Naive thymus-derived CD4-positive, alpha-beta T cell (primary cell): ENCODE results near the gene FCRL5. TPM values are rescaled to one million over a fixed set of nuclear protein-coding genes. Genes with fewer than 3 reads are reported as not detected.
A peak's percentile ranks its signal among the peaks of the same experiment; 100 is the strongest.

Experiments
- ATAC-seq: fragments of 150-1000 bp; cut with Tn5 transposase; 2 replicates; pipeline ENCODE4 v1.10.0; 2021; ENCODE audit warnings: mild to moderate bottlenecking, moderate library complexity
- CTCF ChIA-PET: fragments of 350-600 bp; sonication (Branson Sonifier 250); formaldehyde crosslinking; loops from one replicate; lab custom pipeline; 2021; ENCODE audit warnings: antibody characterized with exemption; lab: Charles Lee
- POLR2A ChIA-PET: fragments of 350-600 bp; sonication (Branson Sonifier 250); formaldehyde crosslinking; loops from one replicate; lab custom pipeline; 2021; ENCODE audit warnings: antibody characterized with exemption, inconsistent platforms; lab: Charles Lee
- DNase-seq, 9 donors: peaks; one replicate each; pipeline versions ENCODE4 v3.0.0 to v3.0.0-alpha.2; 2020 to 2022; ENCODE audit warnings: mixed read lengths in 1 of 9
- H3K27ac ChIP-seq: one replicate; pipeline ENCODE4 v1.7.0; 2013; ENCODE audit warnings: mild to moderate bottlenecking, low read depth, low read length, moderate library complexity
- H3K27me3 ChIP-seq, 2 donors: one replicate each; pipeline ENCODE4 v1.7.0; 2013; ENCODE audit warnings: low read length in 2 of 2, mild to moderate bottlenecking in 2 of 2, moderate library complexity in 2 of 2; ENCODE audit not compliant: control insufficient read depth in 2 of 2, insufficient read depth in 2 of 2
- H3K36me3 ChIP-seq, 3 experiments: 1 replicate in 2 of 3; 2 replicates in 1 of 3; pipeline ENCODE4 v1.7.0; 2013; ENCODE audit warnings: low read length in 3 of 3, mild to moderate bottlenecking in 3 of 3, moderate library complexity in 1 of 3; ENCODE audit not compliant: insufficient read depth in 3 of 3, control insufficient read depth in 2 of 3
- H3K4me1 ChIP-seq, 2 donors: one replicate each; pipeline ENCODE4 v1.7.0; 2013; ENCODE audit warnings: low read length in 2 of 2, mild to moderate bottlenecking in 2 of 2, moderate library complexity in 1 of 2; ENCODE audit not compliant: control insufficient read depth in 2 of 2, insufficient read depth in 2 of 2
- H3K4me3 ChIP-seq: 2 replicates; pipeline ENCODE4 v1.7.0; 2013; ENCODE audit warnings: mild to moderate bottlenecking, low read length
- H3K9me3 ChIP-seq, 3 experiments: 1 replicate in 2 of 3; 2 replicates in 1 of 3; pipeline ENCODE4 v1.7.0; 2013; ENCODE audit warnings: low read length in 3 of 3; ENCODE audit not compliant: control insufficient read depth in 2 of 3
- H3K27ac Mint-ChIP-seq, 9 donors: one replicate each; pipeline ENCODE4 v1.8.0; 2020 to 2022; ENCODE audit warnings: mixed read lengths in 9 of 9, mild to moderate bottlenecking in 8 of 9, moderate library complexity in 5 of 9, inconsistent platforms in 2 of 9
- H3K27me3 Mint-ChIP-seq, 5 donors: one replicate each; pipeline ENCODE4 v1.8.0; 2021 to 2022; ENCODE audit warnings: mixed read lengths in 5 of 5, mild to moderate bottlenecking in 1 of 5
- H3K36me3 Mint-ChIP-seq, 5 donors: one replicate each; pipeline ENCODE4 v1.8.0; 2020 to 2022; ENCODE audit warnings: mixed read lengths in 5 of 5, mild to moderate bottlenecking in 3 of 5, inconsistent platforms in 1 of 5
- H3K4me1 Mint-ChIP-seq, 7 donors: one replicate each; pipeline ENCODE4 v1.8.0; 2020 to 2022; ENCODE audit warnings: mixed read lengths in 7 of 7, mild to moderate bottlenecking in 3 of 7, inconsistent platforms in 1 of 7
- H3K4me3 Mint-ChIP-seq, 10 donors: one replicate each; pipeline ENCODE4 v1.8.0; 2020 to 2022; ENCODE audit warnings: mild to moderate bottlenecking in 10 of 10, mixed read lengths in 10 of 10, moderate library complexity in 6 of 10, inconsistent platforms in 2 of 10
- H3K9me3 Mint-ChIP-seq, 11 donors: one replicate each; pipeline ENCODE4 v1.8.0; 2020 to 2022; ENCODE audit warnings: mixed read lengths in 11 of 11, mild to moderate bottlenecking in 4 of 11, inconsistent platforms in 1 of 11, moderate library complexity in 1 of 11
- intact Hi-C, 2 donors: fragments of 100-400 bp; cut with micrococcal nuclease; formaldehyde crosslinking; loops; one replicate each; pipeline ENCODE4 v1.15.1; 2023
- polyA plus RNA-seq, 2 donors: library from polyadenylated mRNA; unstranded; fragments of 300-500 nt; fragmentation: Illumina TruSeq; gene quantifications; one replicate each; pipeline ENCODE4 v1.2.3, GENCODE V29; 2021
- total RNA-seq, 6 experiments: library from RNA in 5 of 6; stranded (reverse) in 5 of 6; gene quantifications; 1 replicate in 5 of 6; 2 replicates in 1 of 6; pipeline ENCODE4 v1.2.3 and lab custom pipeline; 2021 to 2026

Gene FCRL5
- total and polyA plus RNA-seq, 7 experiments from 2014 or later, result 0.11 to 3.8 (median 0.80) TPM; not detected in 3

DNA sequence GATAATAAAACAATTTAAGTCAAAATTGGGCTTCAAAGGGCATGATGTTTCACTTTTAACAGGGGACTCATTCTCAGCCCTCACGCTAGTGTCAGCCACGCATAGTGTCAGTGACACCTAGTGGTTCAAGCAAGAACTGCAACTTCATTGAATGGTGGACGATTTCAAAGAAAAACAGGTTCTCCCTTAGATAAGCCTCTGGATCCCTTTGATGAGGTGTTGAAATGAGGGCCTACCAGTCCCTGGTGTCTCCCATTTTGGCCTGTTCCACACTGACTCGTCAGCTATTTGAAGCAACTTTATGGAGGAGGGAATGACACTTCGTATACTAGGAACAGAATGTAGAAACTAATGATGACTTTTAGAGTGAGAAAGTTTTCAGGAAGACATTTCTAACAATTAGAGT is 56.2 kb downstream of the FCRL5 start:
- Mint-ChIP-seq H3K9me3 (no peaks in the 10 kb centered on the region), H3K4me1 (peaks cover 0 to 5% (median 0%) of the 10 kb centered on the region in 7 donors), H3K36me3 (no peaks in the 10 kb centered on the region), H3K4me3 (no peak overlapping the region), H3K27ac (no peak overlapping the region), H3K27me3 (peaks cover 9 to 46% (median 23%) of the 10 kb centered on the region in 5 donors)
- no peaks in the 10 kb centered on the region for H3K9me3 ChIP-seq
- no peak overlapping the region for H3K4me3 ChIP-seq
- DNase-seq (peak in 5 of 9 donors; percentile 10 to 46 (median 35)), ATAC-seq (peak; percentile 85)
- ChIA-PET POLR2A (no interaction called here), CTCF (interaction anchor here (1.5 kb wide), 2 partner anchors 11 to 15 kb away, joined by 4 read pairs; no protein-coding TSS in a partner anchor)
- no peak overlapping the region for H3K27ac ChIP-seq
- intact Hi-C loops, result loop anchor here in 1 of 2 donors (2.0 kb wide), 1 partner anchor 125 kb away; no protein-coding TSS in a partner anchor
- H3K36me3 ChIP-seq, result no peaks in the 10 kb centered on the region
- H3K27me3 ChIP-seq, result no peaks in the 10 kb centered on the region
- no peaks in the 10 kb centered on the region for H3K4me1 ChIP-seq

DNA sequence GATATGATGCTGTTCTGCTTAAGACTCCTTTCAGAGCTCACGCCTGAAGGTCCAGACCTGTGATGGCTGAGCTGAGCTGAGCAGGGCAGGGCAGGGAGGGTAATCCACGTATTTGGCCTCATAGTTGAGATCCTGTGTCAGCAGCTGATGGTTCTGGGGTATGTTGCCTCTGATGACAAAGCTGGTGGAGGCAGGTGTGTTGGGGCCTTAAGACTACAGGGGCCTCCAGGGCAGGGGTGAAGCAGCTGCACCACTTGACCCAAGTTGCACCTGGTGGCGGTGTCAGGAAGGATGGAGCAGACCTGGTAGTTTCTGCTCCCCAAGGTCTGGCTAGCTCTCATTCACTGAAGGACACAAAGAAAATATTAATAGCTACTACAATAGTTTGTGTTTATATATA is 57.0 kb downstream of the FCRL5 start:
- no peak for ATAC-seq
- no peaks in the 10 kb centered on the region for H3K9me3 ChIP-seq
- no peak overlapping the region for H3K27ac ChIP-seq
- no peak overlapping the region for H3K4me3 ChIP-seq
- intact Hi-C loops, result no loop called here
- no peaks in the 10 kb centered on the region for H3K36me3 ChIP-seq
- Mint-ChIP-seq H3K4me3 (no peak overlapping the region), H3K9me3 (no peaks in the 10 kb centered on the region), H3K27me3 (peaks cover 9 to 40% (median 21%) of the 10 kb centered on the region in 5 donors), H3K4me1 (peaks cover 0 to 5% (median 0%) of the 10 kb centered on the region in 7 donors), H3K27ac (no peak overlapping the region), H3K36me3 (no peaks in the 10 kb centered on the region)
- ChIA-PET POLR2A (no interaction called here), CTCF (interaction anchor here (0.6 to 1.5 kb wide), 5 partner anchors 10 to 567 kb away, joined by 3 to 4 read pairs (median 4); no protein-coding TSS in a partner anchor)
- no peaks in the 10 kb centered on the region for H3K4me1 ChIP-seq
- DNase-seq, result no peak
- no peaks in the 10 kb centered on the region for H3K27me3 ChIP-seq

GRCh38 chr1:157494093-157494492 is 58.2 kb downstream of the FCRL5 start:
- Mint-ChIP-seq H3K4me1 (peaks cover 0 to 5% (median 0%) of the 10 kb centered on the region in 7 donors), H3K9me3 (no peaks in the 10 kb centered on the region), H3K27me3 (peaks cover 9 to 36% (median 21%) of the 10 kb centered on the region in 5 donors), H3K27ac (no peak overlapping the region), H3K4me3 (no peak overlapping the region), H3K36me3 (no peaks in the 10 kb centered on the region)
- no peaks in the 10 kb centered on the region for H3K27me3 ChIP-seq
- DNase-seq, result no peak
- ChIA-PET CTCF (interaction anchor here (0.8 to 1.0 kb wide), 2 partner anchors 8 to 12 kb away, joined by 3 to 4 read pairs; no protein-coding TSS in a partner anchor), POLR2A (no interaction called here)
- H3K4me3 ChIP-seq, result no peak overlapping the region
- no peak for ATAC-seq
- intact Hi-C loops, result no loop called here
- no peak overlapping the region for H3K27ac ChIP-seq
- no peaks in the 10 kb centered on the region for H3K4me1 ChIP-seq
- no peaks in the 10 kb centered on the region for H3K9me3 ChIP-seq
- H3K36me3 ChIP-seq, result no peaks in the 10 kb centered on the region

GRCh38 chr1:157490467-157491165 is 61.7 kb downstream of the FCRL5 start:
- H3K27me3 Mint-ChIP-seq, result peaks cover 5 to 34% (median 16%) of the 10 kb centered on the region in 5 donors
- ChIA-PET POLR2A (no interaction called here), CTCF (no interaction called here)
- Histone ChIP-seq H3K9me3 (no peaks in the 10 kb centered on the region), H3K4me1 (no peaks in the 10 kb centered on the region), H3K4me3 (no peak overlapping the region), H3K27ac (no peak overlapping the region), H3K27me3 (no peaks in the 10 kb centered on the region), H3K36me3 (no peaks in the 10 kb centered on the region)
- H3K36me3 Mint-ChIP-seq, result no peaks in the 10 kb centered on the region
- peak; percentile 56 for ATAC-seq
- no peaks in the 10 kb centered on the region for H3K4me1 Mint-ChIP-seq
- intact Hi-C loops, result no loop called here
- H3K9me3 Mint-ChIP-seq, result no peaks in the 10 kb centered on the region
- no peak overlapping the region for H3K4me3 Mint-ChIP-seq
- DNase-seq, result peak in 5 of 9 donors; percentile 18 to 63 (median 31)
- H3K27ac Mint-ChIP-seq, result no peak overlapping the region

DNA sequence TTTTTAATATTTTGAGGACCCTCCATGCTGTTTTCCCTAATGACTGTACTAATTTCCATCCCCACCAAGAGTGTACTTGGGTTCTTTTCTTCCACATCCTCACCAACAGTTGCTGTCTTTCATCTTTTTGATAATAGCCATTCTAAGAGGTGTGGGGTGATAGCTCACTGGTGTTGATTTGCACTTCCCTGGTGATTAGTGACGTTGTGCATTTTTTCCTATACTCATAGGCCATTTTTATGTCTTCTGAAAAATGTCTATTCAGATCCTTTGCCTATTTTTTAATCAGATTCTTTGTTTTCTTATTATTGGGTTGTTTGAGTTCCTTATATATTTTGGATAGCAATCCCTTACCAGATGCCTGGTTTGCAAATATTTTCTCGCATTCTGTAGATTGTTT is 64.2 kb downstream of the FCRL5 start:
- no peaks in the 10 kb centered on the region for H3K9me3 ChIP-seq
- POLR2A ChIA-PET, result no interaction called here
- no peaks in the 10 kb centered on the region for H3K4me1 ChIP-seq
- Mint-ChIP-seq H3K4me1 (no peaks in the 10 kb centered on the region), H3K27me3 (peaks cover 2 to 23% (median 7%) of the 10 kb centered on the region in 5 donors), H3K9me3 (peaks cover 0 to under 1% (median 0%) of the 10 kb centered on the region in 11 donors), H3K27ac (no peak overlapping the region), H3K36me3 (no peaks in the 10 kb centered on the region), H3K4me3 (no peak overlapping the region)
- H3K27me3 ChIP-seq, result no peaks in the 10 kb centered on the region
- H3K36me3 ChIP-seq, result no peaks in the 10 kb centered on the region
- CTCF ChIA-PET, result no interaction called here
- intact Hi-C loops, result loop anchor here in 1 of 2 donors (2.0 to 10.0 kb wide), 2 partner anchors 325 to 393 kb away; partner anchors contain the start of gene ETV3L
- no peak overlapping the region for H3K27ac ChIP-seq
- no peak for ATAC-seq
- DNase-seq, result no peak
- no peak overlapping the region for H3K4me3 ChIP-seq

DNA sequence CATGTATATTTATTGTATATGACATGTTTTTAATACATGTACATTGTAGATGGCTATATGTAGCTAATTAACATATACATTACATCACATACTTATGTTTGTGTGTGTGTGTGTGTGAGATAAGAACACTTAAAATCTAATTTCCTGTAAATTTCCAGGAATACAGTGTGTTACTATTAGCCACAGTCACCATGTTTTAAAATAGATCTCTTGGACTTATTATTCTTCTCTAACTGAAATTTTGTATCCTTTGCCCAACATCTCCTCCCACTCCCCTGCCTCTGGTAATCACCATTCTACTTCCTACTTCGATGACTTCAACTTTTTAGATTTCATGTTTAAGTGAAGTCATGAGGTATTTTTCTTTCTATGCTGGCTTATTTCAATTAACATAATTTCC is 64.8 kb downstream of the FCRL5 start:
- Histone ChIP-seq H3K36me3 (no peaks in the 10 kb centered on the region), H3K9me3 (no peaks in the 10 kb centered on the region), H3K27ac (no peak overlapping the region), H3K4me3 (no peak overlapping the region), H3K27me3 (no peaks in the 10 kb centered on the region), H3K4me1 (no peaks in the 10 kb centered on the region)
- ATAC-seq (no peak), DNase-seq (no peak)
- no peak overlapping the region for H3K27ac Mint-ChIP-seq
- intact Hi-C loops, result loop anchor here in 1 of 2 donors (10.0 kb wide), 1 partner anchor 393 kb away; the partner anchor contains the start of gene ETV3L
- H3K36me3 Mint-ChIP-seq, result no peaks in the 10 kb centered on the region
- CTCF ChIA-PET, result no interaction called here
- no peak overlapping the region for H3K4me3 Mint-ChIP-seq
- peaks cover 3 to 19% (median 8%) of the 10 kb centered on the region in 5 donors for H3K27me3 Mint-ChIP-seq
- H3K9me3 Mint-ChIP-seq, result peaks cover 0 to 2% (median 0%) of the 10 kb centered on the region in 11 donors
- H3K4me1 Mint-ChIP-seq, result no peaks in the 10 kb centered on the region
- POLR2A ChIA-PET, result no interaction called here
